ENCODE data around the gene SRGAP2.
"Not testable (repeated sequence)": the region's sequence is repeated elsewhere in the genome, so short reads cannot be mapped to it uniquely, and the experiment has no call there.

The SRGAP2 gene

GRCh38 chr1:206203364-206204158, at the start of gene SRGAP2:
Gene SRGAP2, plus strand, starts transcription at chr1:206203541. Its CDS starts 2,430 bp downstream, at chr1:206205971.
- peak; percentile 65 for DNase-seq

- peak; percentile 30 for DNase-seq
Measured at GRCh38 chr1:206167350-206168029, 35.9 kb upstream of the SRGAP2 start.

GRCh38 chr1:206169794-206170193, 33.5 kb upstream of the SRGAP2 start:
- not testable (repeated sequence) for DNase-seq

GRCh38 chr1:206173110-206173719, 30.1 kb upstream of the SRGAP2 start:
- not testable (repeated sequence) for DNase-seq

GRCh38 chr1:206174182-206174868, 29.0 kb upstream of the SRGAP2 start:
- not testable (repeated sequence) for DNase-seq

- DNase-seq: not testable (repeated sequence)
Measured at GRCh38 chr1:206175459-206176113, 27.8 kb upstream of the SRGAP2 start.

- not testable (repeated sequence) for DNase-seq
Measured at GRCh38 chr1:206176114-206176502, 27.2 kb upstream of the SRGAP2 start.

- DNase-seq: not testable (repeated sequence)
Measured at GRCh38 chr1:206178061-206178989, 25.0 kb upstream of the SRGAP2 start.

- DNase-seq: not testable (repeated sequence)
Measured at GRCh38 chr1:206179666-206180065, 23.7 kb upstream of the SRGAP2 start.

- DNase-seq: not testable (repeated sequence)
Measured at GRCh38 chr1:206182368-206183317, 20.7 kb upstream of the SRGAP2 start.

GRCh38 chr1:206183788-206184187, 19.6 kb upstream of the SRGAP2 start:
- DNase-seq: not testable (repeated sequence)

GRCh38 chr1:206185778-206186177, 17.6 kb upstream of the SRGAP2 start:
- DNase-seq: not testable (repeated sequence)

GRCh38 chr1:206186826-206187225, 16.5 kb upstream of the SRGAP2 start:
- not testable (repeated sequence) for DNase-seq

- DNase-seq: not testable (repeated sequence)
Measured at GRCh38 chr1:206195182-206195581, 8.2 kb upstream of the SRGAP2 start.

GRCh38 chr1:206196748-206197424, 6.5 kb upstream of the SRGAP2 start:
- not testable (repeated sequence) for DNase-seq

GRCh38 chr1:206202789-206203363, 465 bp upstream of the SRGAP2 start, which contains the start of gene FAM72A:
Gene FAM72A, minus strand, starts transcription at chr1:206202839. Its CDS starts 814 bp downstream, at chr1:206202025.
- DNase-seq: peak; percentile 100

GRCh38 chr1:206204159-206204511, 794 bp downstream of the SRGAP2 start:
- DNase-seq: not testable (repeated sequence)

- peak; percentile 4 for DNase-seq
Measured at GRCh38 chr1:206204871-206205270, 1.5 kb downstream of the SRGAP2 start.

- not testable (repeated sequence) for DNase-seq
Measured at GRCh38 chr1:206205569-206205968, 2.2 kb downstream of the SRGAP2 start.

Data from CD4-positive, alpha-beta T cell treated with Interleukin-10 for 1 hour (primary cell).